ENCODE results near the gene C2CD2L. TPM values are rescaled to one million over a fixed set of nuclear protein-coding genes. Genes with fewer than 3 reads are reported as not detected.
A peak's percentile ranks its signal among the peaks of the same experiment; 100 is the strongest.

The C2CD2L gene
- total RNA-seq, 2 donors from 2014 or later = 2.4 to 3.1 TPM

DNA sequence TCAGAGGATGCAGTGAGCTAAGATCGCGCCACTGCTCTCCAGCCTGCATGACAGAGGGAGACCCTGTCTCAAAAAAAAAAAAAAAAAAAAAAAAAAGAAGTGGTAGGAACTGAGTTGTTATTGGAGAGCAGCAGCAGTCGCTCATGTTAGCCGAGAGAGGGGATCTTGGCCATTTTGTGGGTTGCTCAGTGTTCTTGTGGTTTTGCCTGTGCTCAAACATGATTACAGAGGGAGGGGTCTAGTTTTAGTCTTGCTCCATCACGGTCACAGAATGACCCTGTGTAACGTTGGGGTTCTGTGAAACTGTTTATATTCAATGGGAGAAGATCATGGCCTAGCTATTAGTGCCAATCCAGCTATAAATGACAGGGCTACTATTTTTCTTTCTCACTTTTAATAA lies 7.4 kb upstream of the C2CD2L start:
- H3K36me3 ChIP-seq (ENCODE audit: control insufficient read depth, insufficient read depth, low read length) = peaks cover 29% of the 10 kb centered on the region
- no peaks in the 10 kb centered on the region for H3K9me3 ChIP-seq (ENCODE audit: control insufficient read depth, low read length)
- Mint-ChIP-seq H3K27me3 (ENCODE audit: insufficient read depth) (no peaks in the 10 kb centered on the region), H3K9me3 (no peaks in the 10 kb centered on the region), H3K36me3 (ENCODE audit: low read depth) (peaks cover 30% of the 10 kb centered on the region), H3K4me1 (peaks cover 19% of the 10 kb centered on the region), H3K4me3 (no peak overlapping the region), H3K27ac (no peak overlapping the region)
- TF ChIP-seq, protein P1, sequence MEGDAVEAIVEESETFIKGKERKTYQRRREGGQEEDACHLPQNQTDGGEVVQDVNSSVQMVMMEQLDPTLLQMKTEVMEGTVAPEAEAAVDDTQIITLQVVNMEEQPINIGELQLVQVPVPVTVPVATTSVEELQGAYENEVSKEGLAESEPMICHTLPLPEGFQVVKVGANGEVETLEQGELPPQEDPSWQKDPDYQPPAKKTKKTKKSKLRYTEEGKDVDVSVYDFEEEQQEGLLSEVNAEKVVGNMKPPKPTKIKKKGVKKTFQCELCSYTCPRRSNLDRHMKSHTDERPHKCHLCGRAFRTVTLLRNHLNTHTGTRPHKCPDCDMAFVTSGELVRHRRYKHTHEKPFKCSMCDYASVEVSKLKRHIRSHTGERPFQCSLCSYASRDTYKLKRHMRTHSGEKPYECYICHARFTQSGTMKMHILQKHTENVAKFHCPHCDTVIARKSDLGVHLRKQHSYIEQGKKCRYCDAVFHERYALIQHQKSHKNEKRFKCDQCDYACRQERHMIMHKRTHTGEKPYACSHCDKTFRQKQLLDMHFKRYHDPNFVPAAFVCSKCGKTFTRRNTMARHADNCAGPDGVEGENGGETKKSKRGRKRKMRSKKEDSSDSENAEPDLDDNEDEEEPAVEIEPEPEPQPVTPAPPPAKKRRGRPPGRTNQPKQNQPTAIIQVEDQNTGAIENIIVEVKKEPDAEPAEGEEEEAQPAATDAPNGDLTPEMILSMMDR (conservative IDR thresholded peaks at IDR 0.05) = no peak
- no peak overlapping the region for H3K27ac ChIP-seq (ENCODE audit: low read depth, low read length)
- no peak overlapping the region for H3K9ac ChIP-seq (ENCODE audit: extremely low read depth, low read length, poor library complexity, severe bottlenecking)
- H3K4me1 ChIP-seq (ENCODE audit: control insufficient read depth, insufficient read depth, low read length) = peaks cover 5% of the 10 kb centered on the region
- H3K4me3 ChIP-seq (ENCODE audit: low read length) = no peak overlapping the region
- no peaks in the 10 kb centered on the region for H3K27me3 ChIP-seq (ENCODE audit: control insufficient read depth, insufficient read depth, low read length, poor library complexity, severe bottlenecking)
- 88 to 90% methylated on average over 4 to 6 of the region's 6 CpGs for WGBS, 2 experiments (ENCODE audit: insufficient coverage in 1 of 2, insufficient read length in 1 of 2)
- no peak for DNase-seq

DNA sequence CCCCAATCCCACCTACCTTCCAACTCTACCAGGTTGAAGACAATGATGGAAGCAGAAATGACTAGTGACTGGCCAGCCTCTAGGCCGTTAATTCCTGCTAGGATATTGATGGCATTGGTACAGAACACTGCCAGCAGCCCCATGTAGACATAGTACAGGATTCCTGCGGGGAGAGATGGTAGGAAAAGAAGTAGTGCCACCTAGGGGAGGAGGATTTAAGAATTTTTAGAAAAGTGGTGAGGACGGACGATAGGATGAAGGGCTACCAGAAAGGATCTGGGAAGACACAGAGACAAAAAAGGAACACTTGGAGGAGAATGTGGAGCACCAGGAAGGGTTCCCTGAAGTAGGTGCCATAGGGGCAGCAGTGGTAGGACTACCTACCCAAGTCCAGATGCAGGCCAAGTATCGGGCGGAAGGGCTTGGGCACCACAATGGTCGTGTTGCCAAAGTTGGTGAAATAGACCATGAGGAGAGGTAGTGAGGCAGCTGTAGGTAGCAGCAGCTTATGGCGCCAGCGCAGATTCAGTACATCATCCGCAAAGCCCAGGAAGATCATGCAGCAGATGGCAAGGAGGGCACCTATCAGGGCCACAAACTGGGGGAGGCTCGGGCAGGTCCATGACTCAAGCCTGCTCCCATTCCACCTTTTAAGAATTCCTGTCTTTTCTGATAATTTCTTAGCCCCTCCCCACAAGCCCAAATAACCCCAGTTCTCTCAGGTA lies 6.7 kb upstream of the C2CD2L start:
- Histone ChIP-seq H3K9ac (ENCODE audit: extremely low read depth, low read length, poor library complexity, severe bottlenecking) (no peak overlapping the region), H3K9me3 (ENCODE audit: control insufficient read depth, low read length) (no peaks in the 10 kb centered on the region), H3K4me3 (ENCODE audit: low read length) (peak overlapping the region; percentile 89), H3K27me3 (ENCODE audit: control insufficient read depth, insufficient read depth, low read length, poor library complexity, severe bottlenecking) (no peaks in the 10 kb centered on the region), H3K4me1 (ENCODE audit: control insufficient read depth, insufficient read depth, low read length) (peaks cover 5% of the 10 kb centered on the region), H3K36me3 (ENCODE audit: control insufficient read depth, insufficient read depth, low read length) (peaks cover 29% of the 10 kb centered on the region), H3K27ac (ENCODE audit: low read depth, low read length) (no peak overlapping the region)
- TF ChIP-seq, protein P1 (conservative IDR thresholded peaks at IDR 0.05) = peak; percentile 64
- Mint-ChIP-seq H3K4me3 (peak overlapping the region; percentile 87), H3K36me3 (ENCODE audit: low read depth) (peaks cover 30% of the 10 kb centered on the region), H3K9me3 (no peaks in the 10 kb centered on the region), H3K27me3 (ENCODE audit: insufficient read depth) (no peaks in the 10 kb centered on the region), H3K4me1 (peaks cover 19% of the 10 kb centered on the region), H3K27ac (peak overlapping the region; percentile 36)
- peak; percentile 57 for DNase-seq
- WGBS, 2 experiments (ENCODE audit: insufficient coverage in 1 of 2, insufficient read length in 1 of 2) = 60% methylated on average over 10 to 11 of the region's 11 CpGs

DNA sequence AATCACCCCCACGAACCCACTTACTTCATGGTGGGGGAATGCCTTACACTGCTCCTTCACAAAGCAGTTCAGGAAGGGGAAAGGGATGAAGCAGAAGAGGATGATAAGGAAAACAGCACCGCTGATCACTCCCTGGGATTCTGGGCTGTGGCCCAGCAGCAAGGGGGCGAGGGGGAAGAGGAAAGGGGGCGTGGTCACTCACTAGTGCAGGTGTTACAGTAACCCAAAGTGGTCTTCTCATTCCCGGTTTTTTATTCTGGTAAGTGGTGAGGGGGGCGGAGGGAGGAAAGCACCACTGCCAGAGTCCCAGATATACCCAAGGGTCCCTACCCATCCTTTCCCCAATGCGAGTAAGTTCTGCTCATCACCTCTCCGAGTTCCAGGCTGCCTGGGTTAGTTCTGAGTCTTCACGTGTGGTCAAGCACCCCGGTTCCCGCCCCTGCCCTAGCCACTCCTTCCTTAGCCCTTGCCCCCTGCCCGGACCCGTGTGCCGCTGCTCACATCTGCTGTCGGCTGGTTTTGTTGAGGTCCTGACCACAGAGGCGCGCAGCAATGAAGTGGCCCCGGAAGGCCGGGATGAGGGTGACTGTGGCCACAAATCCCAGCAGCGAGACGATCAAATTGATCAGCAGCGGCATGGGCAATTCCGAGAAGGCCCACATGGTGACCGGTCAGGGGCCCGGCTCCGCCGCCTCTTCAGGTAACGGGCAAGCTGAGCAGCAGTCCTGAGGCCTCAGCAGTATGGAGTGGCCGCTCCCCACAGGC lies 6.0 kb upstream of the C2CD2L start:
- Histone ChIP-seq H3K9ac (ENCODE audit: extremely low read depth, low read length, poor library complexity, severe bottlenecking) (peak overlapping the region; percentile 90), H3K4me1 (ENCODE audit: control insufficient read depth, insufficient read depth, low read length) (peaks cover 5% of the 10 kb centered on the region), H3K27ac (ENCODE audit: low read depth, low read length) (peak overlapping the region; percentile 85), H3K9me3 (ENCODE audit: control insufficient read depth, low read length) (no peaks in the 10 kb centered on the region), H3K4me3 (ENCODE audit: low read length) (peak overlapping the region; percentile 89), H3K27me3 (ENCODE audit: control insufficient read depth, insufficient read depth, low read length, poor library complexity, severe bottlenecking) (no peaks in the 10 kb centered on the region), H3K36me3 (ENCODE audit: control insufficient read depth, insufficient read depth, low read length) (peaks cover 27% of the 10 kb centered on the region)
- H3K9me3 Mint-ChIP-seq = no peaks in the 10 kb centered on the region
- peaks cover 5% of the 10 kb centered on the region for H3K27me3 Mint-ChIP-seq (ENCODE audit: insufficient read depth)
- peak overlapping the region; percentile 87 for H3K4me3 Mint-ChIP-seq
- peaks cover 30% of the 10 kb centered on the region for H3K36me3 Mint-ChIP-seq (ENCODE audit: low read depth)
- peak overlapping the region; percentile 97 for H3K27ac Mint-ChIP-seq
- WGBS, 2 experiments (ENCODE audit: insufficient coverage in 1 of 2, insufficient read length in 1 of 2) = 0 to 2% methylated on average over 24 to 29 of the region's 29 CpGs
- peaks cover 23% of the 10 kb centered on the region for H3K4me1 Mint-ChIP-seq
- TF ChIP-seq, protein P1 (conservative IDR thresholded peaks at IDR 0.05) = peak; percentile 46
- DNase-seq = no peak

Measured in endodermal cell (in vitro differentiated cells).